Suprapubic skin (tissue), 4 donors: ENCODE data around the gene RAB31. TPM values are rescaled to one million over a fixed set of nuclear protein-coding genes. Genes with fewer than 3 reads are reported as not detected.

ENCODE experiments used
- DNase-seq, 2 donors: peaks; one replicate each; pipeline ENCODE4 v3.0.0-alpha.2; 2019; ENCODE audit warnings: low spot score in 2 of 2
- H3K27ac ChIP-seq: fragments of 200-600 bp; sonication (generic); one replicate; pipeline ENCODE4 v1.5.1; 2019
- H3K27me3 ChIP-seq: fragments of 200-600 bp; sonication (generic); one replicate; pipeline ENCODE4 v1.5.1; 2019
- H3K36me3 ChIP-seq: fragments of 200-600 bp; sonication (generic); one replicate; pipeline ENCODE4 v1.5.1; 2019
- H3K4me1 ChIP-seq: fragments of 200-600 bp; sonication (generic); one replicate; pipeline ENCODE4 v1.5.1; 2019
- H3K4me3 ChIP-seq: fragments of 200-600 bp; sonication (generic); one replicate; pipeline ENCODE4 v1.5.1; 2019; ENCODE audit warnings: mild to moderate bottlenecking
- H3K9me3 ChIP-seq: fragments of 200-600 bp; sonication (generic); one replicate; pipeline ENCODE4 v1.5.1; 2019
- EP300 ChIP-seq: sonication (generic); formaldehyde crosslinking; IDR thresholded peaks from one replicate; pipeline ENCODE4 v1.6.1; 2017; ENCODE audit warnings: antibody characterized with exemption
- POLR2A ChIP-seq, 2 donors: fragments of 450-650 bp; IDR thresholded peaks; one replicate each; pipeline ENCODE4 v1.6.1; 2017; ENCODE audit warnings: antibody characterized with exemption in 2 of 2, mild to moderate bottlenecking in 2 of 2, moderate library complexity in 2 of 2
- POLR2AphosphoS5 ChIP-seq, 3 donors: sonication (generic); formaldehyde crosslinking; IDR thresholded peaks; one replicate each; pipeline ENCODE4 v1.6.1; 2017; ENCODE audit warnings: antibody characterized with exemption in 3 of 3
- WGBS: methylation state at CpG from one replicate; pipeline ENCODE4 v1.1.5; 2018; 5-methylcytosine and 5-hydroxymethylcytosine counted together
- total RNA-seq, 4 donors: library from RNA; depleted of rRNA; stranded (reverse); fragments of >200 nt; gene quantifications; one replicate each; pipeline ENCODE4 v1.1.0, GENCODE V29; 2016
- TF ChIP-seq, protein P1 (sequence below), 2 donors: fragments of 200-600 bp in 1 of 2; fragments of 450-650 bp in 1 of 2; sonication (generic) in 1 of 2; IDR thresholded peaks; one replicate each; pipeline ENCODE4 v1.5.1; 2016 to 2019; ENCODE audit warnings: antibody characterized with exemption in 2 of 2, mild to moderate bottlenecking in 1 of 2, moderate library complexity in 1 of 2

RAB31 gene
- total RNA-seq, 4 donors from 2014 or later, result 5.8 to 15.2 (median 11.4) TPM

DNA sequence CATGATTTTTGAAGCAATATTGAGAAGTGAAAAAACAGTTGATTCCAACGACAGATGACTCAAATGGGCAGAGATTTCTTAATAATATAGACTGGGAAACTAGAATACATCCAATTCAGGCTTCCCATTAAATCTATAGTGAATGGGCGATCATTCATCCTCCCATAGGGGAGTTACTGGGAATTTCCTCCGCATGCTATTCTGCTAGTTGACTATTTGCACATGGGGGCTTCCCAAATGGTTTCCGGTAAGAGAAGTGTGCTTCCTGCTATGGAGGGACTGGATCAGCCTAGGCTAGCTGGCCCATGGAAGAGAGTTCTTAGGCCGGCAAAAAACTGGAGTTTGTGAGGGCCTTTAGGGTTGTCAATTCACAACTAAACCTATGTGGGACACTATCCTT lies 203.1 kb downstream of the RAB31 start:
- 90% methylated on average over 5 of the region's 5 CpGs for WGBS
- no peaks in the 10 kb centered on the region for H3K9me3 ChIP-seq
- no peaks in the 10 kb centered on the region for H3K36me3 ChIP-seq
- TF ChIP-seq, protein P1, sequence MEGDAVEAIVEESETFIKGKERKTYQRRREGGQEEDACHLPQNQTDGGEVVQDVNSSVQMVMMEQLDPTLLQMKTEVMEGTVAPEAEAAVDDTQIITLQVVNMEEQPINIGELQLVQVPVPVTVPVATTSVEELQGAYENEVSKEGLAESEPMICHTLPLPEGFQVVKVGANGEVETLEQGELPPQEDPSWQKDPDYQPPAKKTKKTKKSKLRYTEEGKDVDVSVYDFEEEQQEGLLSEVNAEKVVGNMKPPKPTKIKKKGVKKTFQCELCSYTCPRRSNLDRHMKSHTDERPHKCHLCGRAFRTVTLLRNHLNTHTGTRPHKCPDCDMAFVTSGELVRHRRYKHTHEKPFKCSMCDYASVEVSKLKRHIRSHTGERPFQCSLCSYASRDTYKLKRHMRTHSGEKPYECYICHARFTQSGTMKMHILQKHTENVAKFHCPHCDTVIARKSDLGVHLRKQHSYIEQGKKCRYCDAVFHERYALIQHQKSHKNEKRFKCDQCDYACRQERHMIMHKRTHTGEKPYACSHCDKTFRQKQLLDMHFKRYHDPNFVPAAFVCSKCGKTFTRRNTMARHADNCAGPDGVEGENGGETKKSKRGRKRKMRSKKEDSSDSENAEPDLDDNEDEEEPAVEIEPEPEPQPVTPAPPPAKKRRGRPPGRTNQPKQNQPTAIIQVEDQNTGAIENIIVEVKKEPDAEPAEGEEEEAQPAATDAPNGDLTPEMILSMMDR (IDR thresholded peaks at IDR 0.05), result no peak
- no peak for TF ChIP-seq POLR2A (IDR thresholded peaks at IDR 0.05)
- no peak for TF ChIP-seq EP300
- TF ChIP-seq POLR2AphosphoS5 (IDR thresholded peaks at IDR 0.05), result no peak
- no peaks in the 10 kb centered on the region for H3K27me3 ChIP-seq
- H3K4me3 ChIP-seq, result no peak overlapping the region
- no peak overlapping the region for H3K27ac ChIP-seq
- no peak for DNase-seq
- peaks cover 16% of the 10 kb centered on the region for H3K4me1 ChIP-seq

Other genes starting within 250 kb of the RAB31 start
- gene RALBP1, start 232.8 kb upstream of the RAB31 start, total RNA-seq, result 100 to 1,000 TPM; 168 to 213 (median 178) TPM
- gene PPP4R1, start 93.7 kb upstream of the RAB31 start, total RNA-seq, result 100 to 1,000 TPM in 3 of 4 donors, 10 to 100 TPM in 1; 82.3 to 153 (median 113) TPM
- not detected for gene TXNDC2, start 177.7 kb downstream of the RAB31 start, total RNA-seq
- gene VAPA, start 205.7 kb downstream of the RAB31 start, total RNA-seq, result 100 to 1,000 TPM; 182 to 244 (median 212) TPM